PFSK-1 (cell line): ENCODE measurements around the gene BRSK2.

ENCODE experiments used
- POLR2AphosphoS5 ChIP-seq: IDR thresholded peaks from 2 replicates; pipeline ENCODE4 v1.6.1; 2012; ENCODE audit warnings: low read depth, mild to moderate bottlenecking, control low read depth, low read length, moderate library complexity
- SIN3A ChIP-seq: IDR thresholded peaks from 2 replicates; pipeline ENCODE4 v1.6.1; 2012; ENCODE audit warnings: mild to moderate bottlenecking, low read length, moderate library complexity, borderline replicate concordance; ENCODE audit not compliant: insufficient read depth
- TF ChIP-seq, protein P1 (sequence below), 2 experiments: IDR thresholded peaks; 2 replicates each; pipeline versions ENCODE4 v1.6.1 to v1.8.0; 2011 to 2012; ENCODE audit warnings: low read depth in 2 of 2, low read length in 2 of 2, control low read depth in 1 of 2, inconsistent platforms in 1 of 2, mild to moderate bottlenecking in 1 of 2, moderate library complexity in 1 of 2; ENCODE audit not compliant: insufficient read depth in 1 of 2

DNA sequence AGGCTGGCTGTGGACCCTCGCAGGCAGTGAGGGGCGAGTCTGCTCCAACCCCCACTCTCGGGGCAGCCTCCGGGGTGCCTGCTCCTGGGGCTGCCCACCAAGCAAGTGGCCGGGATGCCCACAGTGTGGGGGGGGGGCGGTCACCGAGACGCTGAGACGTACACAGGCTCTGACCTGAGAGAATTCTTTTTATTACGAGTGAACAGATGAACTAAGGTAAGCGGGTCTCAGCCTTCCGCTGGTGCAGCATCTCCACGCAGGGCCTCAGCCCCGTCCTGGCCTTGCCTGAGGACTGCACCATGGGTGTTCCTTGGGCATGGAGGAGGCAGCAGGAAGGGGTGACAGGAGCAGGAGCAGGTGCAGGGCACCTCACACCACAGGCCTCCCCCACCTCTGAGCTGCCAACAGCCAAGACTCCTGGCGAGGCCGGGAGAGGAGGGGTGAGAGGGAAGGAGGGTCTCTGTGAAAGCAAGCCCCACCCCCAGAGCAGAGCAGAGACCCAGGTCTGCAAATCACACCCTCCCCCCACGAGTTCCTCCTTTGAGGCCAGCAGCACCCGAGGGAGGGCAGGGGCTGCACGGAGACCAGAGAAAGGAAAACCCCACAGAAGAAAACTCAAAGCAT, 79.7 kb downstream of the BRSK2 start:
- no peak for TF ChIP-seq SIN3A
- TF ChIP-seq, protein P1, sequence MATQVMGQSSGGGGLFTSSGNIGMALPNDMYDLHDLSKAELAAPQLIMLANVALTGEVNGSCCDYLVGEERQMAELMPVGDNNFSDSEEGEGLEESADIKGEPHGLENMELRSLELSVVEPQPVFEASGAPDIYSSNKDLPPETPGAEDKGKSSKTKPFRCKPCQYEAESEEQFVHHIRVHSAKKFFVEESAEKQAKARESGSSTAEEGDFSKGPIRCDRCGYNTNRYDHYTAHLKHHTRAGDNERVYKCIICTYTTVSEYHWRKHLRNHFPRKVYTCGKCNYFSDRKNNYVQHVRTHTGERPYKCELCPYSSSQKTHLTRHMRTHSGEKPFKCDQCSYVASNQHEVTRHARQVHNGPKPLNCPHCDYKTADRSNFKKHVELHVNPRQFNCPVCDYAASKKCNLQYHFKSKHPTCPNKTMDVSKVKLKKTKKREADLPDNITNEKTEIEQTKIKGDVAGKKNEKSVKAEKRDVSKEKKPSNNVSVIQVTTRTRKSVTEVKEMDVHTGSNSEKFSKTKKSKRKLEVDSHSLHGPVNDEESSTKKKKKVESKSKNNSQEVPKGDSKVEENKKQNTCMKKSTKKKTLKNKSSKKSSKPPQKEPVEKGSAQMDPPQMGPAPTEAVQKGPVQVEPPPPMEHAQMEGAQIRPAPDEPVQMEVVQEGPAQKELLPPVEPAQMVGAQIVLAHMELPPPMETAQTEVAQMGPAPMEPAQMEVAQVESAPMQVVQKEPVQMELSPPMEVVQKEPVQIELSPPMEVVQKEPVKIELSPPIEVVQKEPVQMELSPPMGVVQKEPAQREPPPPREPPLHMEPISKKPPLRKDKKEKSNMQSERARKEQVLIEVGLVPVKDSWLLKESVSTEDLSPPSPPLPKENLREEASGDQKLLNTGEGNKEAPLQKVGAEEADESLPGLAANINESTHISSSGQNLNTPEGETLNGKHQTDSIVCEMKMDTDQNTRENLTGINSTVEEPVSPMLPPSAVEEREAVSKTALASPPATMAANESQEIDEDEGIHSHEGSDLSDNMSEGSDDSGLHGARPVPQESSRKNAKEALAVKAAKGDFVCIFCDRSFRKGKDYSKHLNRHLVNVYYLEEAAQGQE (IDR thresholded peaks at IDR 0.05; ENCODE audit: insufficient read depth in 1 of 2, low read depth in 2 of 2, low read length in 2 of 2): no peak
- TF ChIP-seq POLR2AphosphoS5: no peak
